ENCODE measurements around the gene PTPRD. TPM values are rescaled to one million over a fixed set of nuclear protein-coding genes. Genes with fewer than 3 reads are reported as not detected.

Gene PTPRD
- total RNA-seq, 2 donors from 2014 or later = 60.1 to 75.7 TPM

GRCh38 chr9:9743822-9744221, 869.0 kb downstream of the PTPRD start:
- Histone ChIP-seq H3K36me3 (no peaks in the 10 kb centered on the region), H3K9ac (ENCODE audit: low read depth in 2 of 2, low read length in 2 of 2) (no peak overlapping the region), H3K27ac (no peak overlapping the region), H3K4me3 (no peak overlapping the region), H3K4me1 (no peaks in the 10 kb centered on the region), H3K9me3 (no peaks in the 10 kb centered on the region), H3K27me3 (no peaks in the 10 kb centered on the region)
- intact Hi-C loops (cut with DNase I) = no loop called here
- no peak for TF ChIP-seq CTCF (IDR thresholded peaks at IDR 0.05)
- no peak for DNase-seq

GRCh38 chr9:9730174-9730573, 882.6 kb downstream of the PTPRD start:
- DNase-seq = no peak
- intact Hi-C loops (cut with DNase I) = no loop called here
- H3K36me3 ChIP-seq = no peaks in the 10 kb centered on the region
- no peaks in the 10 kb centered on the region for H3K27me3 ChIP-seq
- no peak for TF ChIP-seq CTCF (IDR thresholded peaks at IDR 0.05)
- no peaks in the 10 kb centered on the region for H3K4me1 ChIP-seq
- no peak overlapping the region for H3K4me3 ChIP-seq
- no peaks in the 10 kb centered on the region for H3K9me3 ChIP-seq
- H3K27ac ChIP-seq = no peak overlapping the region
- H3K9ac ChIP-seq (ENCODE audit: low read depth in 2 of 2, low read length in 2 of 2) = no peak overlapping the region

GRCh38 chr9:9729082-9729481, 883.7 kb downstream of the PTPRD start:
- Histone ChIP-seq H3K9me3 (no peaks in the 10 kb centered on the region), H3K27me3 (no peaks in the 10 kb centered on the region), H3K4me1 (no peaks in the 10 kb centered on the region), H3K9ac (ENCODE audit: low read depth in 2 of 2, low read length in 2 of 2) (no peak overlapping the region), H3K36me3 (no peaks in the 10 kb centered on the region), H3K27ac (no peak overlapping the region), H3K4me3 (no peak overlapping the region)
- no peak for DNase-seq
- no peak for TF ChIP-seq CTCF (IDR thresholded peaks at IDR 0.05)
- intact Hi-C loops (cut with DNase I) = no loop called here

- no peaks in the 10 kb centered on the region for H3K4me1 ChIP-seq
- no peak for DNase-seq
- H3K9ac ChIP-seq (ENCODE audit: low read depth in 2 of 2, low read length in 2 of 2) = no peak overlapping the region
- no peaks in the 10 kb centered on the region for H3K36me3 ChIP-seq
- no peak overlapping the region for H3K4me3 ChIP-seq
- no peaks in the 10 kb centered on the region for H3K9me3 ChIP-seq
- intact Hi-C loops (cut with DNase I) = no loop called here
- no peak overlapping the region for H3K27ac ChIP-seq
- TF ChIP-seq CTCF (IDR thresholded peaks at IDR 0.05) = no peak
- H3K27me3 ChIP-seq = no peaks in the 10 kb centered on the region
Measured at GRCh38 chr9:9719373-9720112, 893.3 kb downstream of the PTPRD start.

GRCh38 chr9:9718691-9719090, 894.1 kb downstream of the PTPRD start:
- H3K36me3 ChIP-seq = no peaks in the 10 kb centered on the region
- no peaks in the 10 kb centered on the region for H3K27me3 ChIP-seq
- no peak for DNase-seq
- H3K4me3 ChIP-seq = no peak overlapping the region
- no peaks in the 10 kb centered on the region for H3K4me1 ChIP-seq
- intact Hi-C loops (cut with DNase I) = no loop called here
- no peak overlapping the region for H3K9ac ChIP-seq (ENCODE audit: low read depth in 2 of 2, low read length in 2 of 2)
- no peak for TF ChIP-seq CTCF (IDR thresholded peaks at IDR 0.05)
- no peak overlapping the region for H3K27ac ChIP-seq
- no peaks in the 10 kb centered on the region for H3K9me3 ChIP-seq
